Activated CD8-positive, alpha-beta T cell treated with anti-CD3 and anti-CD28 coated beads for 36 hours (primary cell): Measurements from ENCODE around the gene PHC2. TPM values are rescaled to one million over a fixed set of nuclear protein-coding genes. Genes with fewer than 3 reads are reported as not detected.

Experiments
- ATAC-seq: fragments of 200-7000 bp; cut with Tn5 transposase; one replicate; pipeline ENCODE4 v1.10.0; 2021; ENCODE audit warnings: mild to moderate bottlenecking, moderate library complexity
- CTCF ChIA-PET: fragments of 350-600 bp; sonication (Branson Sonifier 250); formaldehyde crosslinking; loops from one replicate; lab custom pipeline; 2021; ENCODE audit warnings: antibody characterized with exemption; lab: Charles Lee
- POLR2A ChIA-PET: fragments of 350-600 bp; sonication (Branson Sonifier 250); formaldehyde crosslinking; loops from one replicate; lab custom pipeline; 2021; ENCODE audit warnings: antibody characterized with exemption; lab: Charles Lee
- DNase-seq: peaks from one replicate; pipeline ENCODE4 v3.0.0-alpha.2; 2020
- H3K27ac Mint-ChIP-seq: one replicate; pipeline ENCODE4 v1.8.0; 2021; ENCODE audit warnings: mild to moderate bottlenecking, mixed read lengths
- H3K27me3 Mint-ChIP-seq: one replicate; pipeline ENCODE4 v1.8.0; 2021; ENCODE audit warnings: mixed read lengths
- H3K36me3 Mint-ChIP-seq: one replicate; pipeline ENCODE4 v1.8.0; 2021; ENCODE audit warnings: low read depth, mixed read lengths
- H3K4me1 Mint-ChIP-seq: one replicate; pipeline ENCODE4 v1.8.0; 2021; ENCODE audit warnings: low read depth, mixed read lengths
- H3K4me3 Mint-ChIP-seq: one replicate; pipeline ENCODE4 v1.8.0; 2021; ENCODE audit warnings: mild to moderate bottlenecking, moderate library complexity, mixed read lengths
- H3K9me3 Mint-ChIP-seq: one replicate; pipeline ENCODE4 v1.8.0; 2021; ENCODE audit warnings: mixed read lengths
- intact Hi-C: fragments of 100-400 bp; cut with micrococcal nuclease; formaldehyde crosslinking; loops from one replicate; pipeline ENCODE4 v1.10.0; 2022
- total RNA-seq, 2 experiments: library from RNA; stranded (reverse); gene quantifications; one replicate each; pipeline ENCODE4 v1.2.3, GENCODE V29; 2021
- TF ChIP-seq, protein P1 (sequence below): fragments of 200-600 bp; IDR thresholded peaks from one replicate; pipeline ENCODE4 v1.8.0; 2022; ENCODE audit warnings: antibody characterized with exemption, mild to moderate bottlenecking

PHC2 gene
- total RNA-seq, 2 experiments from 2014 or later, result 26.0 to 28.0 TPM

DNA sequence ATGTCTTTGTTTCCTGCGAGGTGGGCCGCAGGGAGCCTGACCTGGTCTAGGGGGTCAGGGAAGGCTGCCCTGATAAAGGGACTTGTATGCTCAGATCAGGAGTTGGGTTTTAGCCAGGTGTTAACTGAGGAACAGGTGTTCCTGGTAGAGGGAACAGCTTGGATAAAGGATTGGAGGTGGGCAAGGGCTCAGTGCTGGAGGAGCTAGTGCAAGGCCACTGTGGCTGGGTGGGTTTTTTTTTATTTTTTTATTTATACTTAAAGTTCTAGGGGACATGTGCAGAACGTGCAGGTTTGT, 141.1 kb downstream of the PHC2 start:
- ATAC-seq, result no peak
- TF ChIP-seq, protein P1, sequence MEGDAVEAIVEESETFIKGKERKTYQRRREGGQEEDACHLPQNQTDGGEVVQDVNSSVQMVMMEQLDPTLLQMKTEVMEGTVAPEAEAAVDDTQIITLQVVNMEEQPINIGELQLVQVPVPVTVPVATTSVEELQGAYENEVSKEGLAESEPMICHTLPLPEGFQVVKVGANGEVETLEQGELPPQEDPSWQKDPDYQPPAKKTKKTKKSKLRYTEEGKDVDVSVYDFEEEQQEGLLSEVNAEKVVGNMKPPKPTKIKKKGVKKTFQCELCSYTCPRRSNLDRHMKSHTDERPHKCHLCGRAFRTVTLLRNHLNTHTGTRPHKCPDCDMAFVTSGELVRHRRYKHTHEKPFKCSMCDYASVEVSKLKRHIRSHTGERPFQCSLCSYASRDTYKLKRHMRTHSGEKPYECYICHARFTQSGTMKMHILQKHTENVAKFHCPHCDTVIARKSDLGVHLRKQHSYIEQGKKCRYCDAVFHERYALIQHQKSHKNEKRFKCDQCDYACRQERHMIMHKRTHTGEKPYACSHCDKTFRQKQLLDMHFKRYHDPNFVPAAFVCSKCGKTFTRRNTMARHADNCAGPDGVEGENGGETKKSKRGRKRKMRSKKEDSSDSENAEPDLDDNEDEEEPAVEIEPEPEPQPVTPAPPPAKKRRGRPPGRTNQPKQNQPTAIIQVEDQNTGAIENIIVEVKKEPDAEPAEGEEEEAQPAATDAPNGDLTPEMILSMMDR, result no peak
- POLR2A ChIA-PET, result no interaction called here
- intact Hi-C loops, result no loop called here
- Mint-ChIP-seq H3K27ac (no peak overlapping the region), H3K36me3 (peaks cover 10% of the 10 kb centered on the region), H3K4me3 (no peak overlapping the region), H3K9me3 (no peaks in the 10 kb centered on the region), H3K27me3 (no peaks in the 10 kb centered on the region), H3K4me1 (no peaks in the 10 kb centered on the region)
- CTCF ChIA-PET, result interaction anchor here (1.5 kb wide), 1 partner anchor 9 kb away, joined by 4 read pairs; no protein-coding TSS in a partner anchor
- DNase-seq, result no peak

GRCh38 chr1:33288976-33289857, 141.7 kb downstream of the PHC2 start:
- intact Hi-C loops, result no loop called here
- Mint-ChIP-seq H3K9me3 (no peaks in the 10 kb centered on the region), H3K36me3 (peaks cover 10% of the 10 kb centered on the region), H3K27me3 (no peaks in the 10 kb centered on the region), H3K27ac (no peak overlapping the region), H3K4me1 (no peaks in the 10 kb centered on the region), H3K4me3 (no peak overlapping the region)
- POLR2A ChIA-PET, result no interaction called here
- DNase-seq, result no peak
- CTCF ChIA-PET, result interaction anchor here (1.5 kb wide), 1 partner anchor 9 kb away, joined by 4 read pairs; no protein-coding TSS in a partner anchor
- no peak for ATAC-seq
- TF ChIP-seq, protein P1, result no peak

DNA sequence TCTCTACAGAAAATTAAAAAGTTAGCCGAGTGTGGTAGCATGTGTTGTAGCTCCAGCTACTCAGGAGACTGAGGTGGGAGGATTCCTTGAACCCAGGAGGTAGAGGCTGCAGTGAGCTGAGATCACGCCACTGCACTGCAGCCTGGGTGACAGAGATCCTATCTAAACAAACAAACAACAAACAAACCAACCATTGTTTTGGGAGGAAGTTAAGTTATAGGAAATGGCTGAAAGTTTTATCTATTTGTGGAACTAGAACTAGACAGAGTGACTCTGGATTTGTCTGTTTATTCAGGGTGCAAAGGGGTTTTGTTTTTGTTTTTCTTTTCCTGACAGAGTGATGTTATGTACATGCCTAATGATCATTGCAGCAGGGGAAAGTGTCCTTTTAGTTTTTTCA, 143.6 kb downstream of the PHC2 start:
- ATAC-seq (no peak), DNase-seq (no peak)
- no peaks in the 10 kb centered on the region for H3K9me3 Mint-ChIP-seq
- intact Hi-C loops, result no loop called here
- H3K27me3 Mint-ChIP-seq, result no peaks in the 10 kb centered on the region
- no peak overlapping the region for H3K27ac Mint-ChIP-seq
- no peaks in the 10 kb centered on the region for H3K4me1 Mint-ChIP-seq
- ChIA-PET CTCF (no interaction called here), POLR2A (no interaction called here)
- H3K36me3 Mint-ChIP-seq, result peaks cover 13% of the 10 kb centered on the region
- TF ChIP-seq, protein P1, result no peak
- no peak overlapping the region for H3K4me3 Mint-ChIP-seq

DNA sequence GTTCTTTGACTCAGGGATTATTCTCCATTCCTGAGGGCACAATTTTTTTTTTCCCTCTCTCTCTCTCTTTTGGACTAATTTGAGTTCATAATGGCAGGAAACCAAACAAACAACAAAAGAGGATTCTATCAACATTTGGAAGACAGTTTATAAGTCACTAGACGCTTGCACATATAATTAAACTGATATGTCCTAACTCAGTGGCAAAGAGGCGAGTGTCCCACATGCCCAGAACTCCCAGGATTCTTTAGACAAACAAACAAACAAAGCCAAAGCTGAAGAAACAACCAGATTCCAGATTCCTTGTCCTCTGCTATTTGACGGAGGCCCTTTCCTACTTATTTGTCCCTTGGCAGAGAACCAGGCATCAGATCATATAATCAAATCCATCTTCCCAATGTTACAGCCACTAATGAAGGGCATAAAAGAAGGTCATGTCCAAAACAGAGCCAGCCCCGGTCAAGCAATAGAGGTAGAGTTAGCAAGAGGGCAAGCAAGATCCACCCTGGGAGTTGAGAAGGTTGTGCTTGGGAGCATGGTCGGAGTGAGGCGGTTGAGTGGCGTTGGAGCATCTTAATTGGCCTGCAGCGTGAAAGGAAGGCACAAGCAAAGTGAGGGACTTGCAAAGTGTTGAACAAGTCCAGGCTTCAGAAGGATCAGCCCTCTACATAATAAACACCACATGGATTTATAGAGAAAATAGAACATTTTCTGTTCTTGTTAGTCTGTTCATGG, 144.3 kb downstream of the PHC2 start:
- POLR2A ChIA-PET, result no interaction called here
- CTCF ChIA-PET, result no interaction called here
- intact Hi-C loops, result no loop called here
- Mint-ChIP-seq H3K27me3 (no peaks in the 10 kb centered on the region), H3K9me3 (no peaks in the 10 kb centered on the region), H3K27ac (no peak overlapping the region), H3K4me1 (no peaks in the 10 kb centered on the region), H3K36me3 (peaks cover 17% of the 10 kb centered on the region), H3K4me3 (no peak overlapping the region)
- DNase-seq (no peak), ATAC-seq (no peak)
- TF ChIP-seq, protein P1, result no peak

- no peak overlapping the region for H3K27ac Mint-ChIP-seq
- H3K27me3 Mint-ChIP-seq, result no peaks in the 10 kb centered on the region
- TF ChIP-seq, protein P1, result no peak
- ATAC-seq, result no peak
- H3K4me3 Mint-ChIP-seq, result no peak overlapping the region
- H3K4me1 Mint-ChIP-seq, result no peaks in the 10 kb centered on the region
- CTCF ChIA-PET, result interaction anchor here (1.8 kb wide), 1 partner anchor 11 kb away, joined by 11 read pairs; no protein-coding TSS in a partner anchor
- DNase-seq, result no peak
- peaks cover 13% of the 10 kb centered on the region for H3K36me3 Mint-ChIP-seq
- intact Hi-C loops, result no loop called here
- POLR2A ChIA-PET, result no interaction called here
- no peaks in the 10 kb centered on the region for H3K9me3 Mint-ChIP-seq
These were observed 146.8 kb downstream of the PHC2 start for GRCh38 chr1:33284049-33284448.
